RWPE1 (cell line): ENCODE results near the gene DNAJB12.
A peak's percentile ranks its signal among the peaks of the same experiment; 100 is the strongest.

ENCODE experiments used
- CTCF ChIA-PET: fragments of 350-600 bp; sonication (Branson Sonifier 250); formaldehyde crosslinking; extraction: SDS; loops from one replicate; lab custom pipeline; 2021; lab: Yijun Ruan, JAX
- POLR2A ChIA-PET: fragments of 400-600 bp; formaldehyde crosslinking; extraction: SDS; loops from one replicate; lab custom pipeline; 2020; ENCODE audit warnings: antibody characterized with exemption; ENCODE audit not compliant: low non-redundant PET; lab: Yijun Ruan, JAX
- DNase-seq: peaks from one replicate; pipeline ENCODE4 v3.0.0; 2012; ENCODE audit warnings: low spot score
- H3K27ac ChIP-seq: fragments of 450-650 bp; 2 replicates; pipeline ENCODE4 v1.5.1; 2017
- CTCF ChIP-seq: fragments of 450-650 bp; conservative IDR thresholded peaks from 2 replicates; pipeline ENCODE4 v1.5.1; 2017; ENCODE audit warnings: low read depth, mild to moderate bottlenecking

Gene DNAJB12

GRCh38 chr10:72370201-72370722 lies 15.5 kb upstream of the DNAJB12 start:
- CTCF ChIA-PET: no interaction called here
- no peak for TF ChIP-seq CTCF
- DNase-seq: no peak
- no peak overlapping the region for H3K27ac ChIP-seq
- POLR2A ChIA-PET: no interaction called here

- no peak for TF ChIP-seq CTCF
- DNase-seq: no peak
- no peak overlapping the region for H3K27ac ChIP-seq
- POLR2A ChIA-PET: no interaction called here
- CTCF ChIA-PET: interaction anchor here (0.6 kb wide), 2 partner anchors 333 to 639 kb away, joined by 4 to 7 read pairs; no protein-coding TSS in a partner anchor
Observed at GRCh38 chr10:72367301-72367960, 12.7 kb upstream of the DNAJB12 start.

GRCh38 chr10:72365106-72365895 lies 10.6 kb upstream of the DNAJB12 start:
- ChIA-PET CTCF (interaction anchor here (0.6 to 2.2 kb wide), 10 partner anchors 8 to 702 kb away, joined by 3 to 15 read pairs (median 4); no protein-coding TSS in a partner anchor), POLR2A (interaction anchor here (0.6 kb wide), 1 partner anchor 326 kb away, joined by 3 read pairs; no protein-coding TSS in a partner anchor)
- no peak for TF ChIP-seq CTCF
- DNase-seq: no peak
- H3K27ac ChIP-seq: peak overlapping the region; percentile 73; the same call in 1 of the 2 replicates

GRCh38 chr10:72364239-72364777 lies 9.6 kb upstream of the DNAJB12 start:
- peak; percentile 88 for DNase-seq
- H3K27ac ChIP-seq: peak overlapping the region; percentile 73
- CTCF ChIA-PET: interaction anchor here (0.6 to 2.2 kb wide), 16 partner anchors 9 to 750 kb away, joined by 3 to 15 read pairs (median 3); no protein-coding TSS in a partner anchor
- POLR2A ChIA-PET: no interaction called here
- peak; percentile 89 for TF ChIP-seq CTCF

GRCh38 chr10:72356987-72357386 lies 2.3 kb upstream of the DNAJB12 start:
- no peak for TF ChIP-seq CTCF
- ChIA-PET CTCF (interaction anchor here (0.6 kb wide), 2 partner anchors 18 to 704 kb away, joined by 3 read pairs; no protein-coding TSS in a partner anchor), POLR2A (no interaction called here)
- no peak overlapping the region for H3K27ac ChIP-seq
- no peak for DNase-seq

GRCh38 chr10:72356115-72356514 lies 1.4 kb upstream of the DNAJB12 start:
- POLR2A ChIA-PET: interaction anchor here (0.6 kb wide), 1 partner anchor 1195 kb away, joined by 3 read pairs; no protein-coding TSS in a partner anchor
- CTCF ChIA-PET: no interaction called here
- no peak for DNase-seq
- H3K27ac ChIP-seq: no peak overlapping the region
- TF ChIP-seq CTCF: no peak
